GM12878 (cell line): Measurements from ENCODE around the gene PLPP7.

Source experiments
- POLR2AphosphoS5 ChIP-seq: IDR thresholded peaks from 2 replicates; pipeline ENCODE4 v1.6.1; 2011; ENCODE audit warnings: mild to moderate bottlenecking, low read length, inconsistent platforms
- RAD21 ChIP-seq: IDR thresholded peaks from 2 replicates; pipeline ENCODE4 v1.6.1; 2011; ENCODE audit warnings: mild to moderate bottlenecking, low read depth, low read length, moderate library complexity; ENCODE audit not compliant: insufficient read depth
- TF ChIP-seq, protein P1 (sequence below), 3 experiments: IDR thresholded peaks in 2 of 3; conservative IDR thresholded peaks in 1 of 3; 2 replicates each; pipeline ENCODE4 v1.5.1; 2011; ENCODE audit warnings: low read depth in 3 of 3, low read length in 3 of 3, mild to moderate bottlenecking in 3 of 3, control low read depth in 2 of 3, moderate library complexity in 2 of 3, inconsistent platforms in 1 of 3, mixed read lengths in 1 of 3; ENCODE audit not compliant: control insufficient read depth in 2 of 3, insufficient read depth in 1 of 3; ENCODE audit errors: extremely low read depth in 1 of 3

GRCh38 chr9:131298341-131298740 is 8.8 kb downstream of the PLPP7 start:
- TF ChIP-seq, protein P1, sequence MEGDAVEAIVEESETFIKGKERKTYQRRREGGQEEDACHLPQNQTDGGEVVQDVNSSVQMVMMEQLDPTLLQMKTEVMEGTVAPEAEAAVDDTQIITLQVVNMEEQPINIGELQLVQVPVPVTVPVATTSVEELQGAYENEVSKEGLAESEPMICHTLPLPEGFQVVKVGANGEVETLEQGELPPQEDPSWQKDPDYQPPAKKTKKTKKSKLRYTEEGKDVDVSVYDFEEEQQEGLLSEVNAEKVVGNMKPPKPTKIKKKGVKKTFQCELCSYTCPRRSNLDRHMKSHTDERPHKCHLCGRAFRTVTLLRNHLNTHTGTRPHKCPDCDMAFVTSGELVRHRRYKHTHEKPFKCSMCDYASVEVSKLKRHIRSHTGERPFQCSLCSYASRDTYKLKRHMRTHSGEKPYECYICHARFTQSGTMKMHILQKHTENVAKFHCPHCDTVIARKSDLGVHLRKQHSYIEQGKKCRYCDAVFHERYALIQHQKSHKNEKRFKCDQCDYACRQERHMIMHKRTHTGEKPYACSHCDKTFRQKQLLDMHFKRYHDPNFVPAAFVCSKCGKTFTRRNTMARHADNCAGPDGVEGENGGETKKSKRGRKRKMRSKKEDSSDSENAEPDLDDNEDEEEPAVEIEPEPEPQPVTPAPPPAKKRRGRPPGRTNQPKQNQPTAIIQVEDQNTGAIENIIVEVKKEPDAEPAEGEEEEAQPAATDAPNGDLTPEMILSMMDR (IDR thresholded peaks at IDR 0.05 in 2 of 3, conservative IDR thresholded peaks at IDR 0.05 in 1 of 3; ENCODE audit: control insufficient read depth in 2 of 3, extremely low read depth in 1 of 3, insufficient read depth in 1 of 3, low read depth in 3 of 3, low read length in 3 of 3), result no peak
- TF ChIP-seq POLR2AphosphoS5 (no peak), RAD21 (no peak)
